HEK293 (cell line): ENCODE data around the gene ATG10.

Experiments
- CTCF ChIP-seq: fragments of 450-650 bp; formaldehyde crosslinking; IDR thresholded peaks from 2 replicates; pipeline ENCODE4 v1.5.1; 2016; ENCODE audit warnings: missing biosample characterization, missing genetic modification characterization
- REST ChIP-seq: fragments of 450-650 bp; formaldehyde crosslinking; IDR thresholded peaks from 2 replicates; pipeline ENCODE4 v1.5.1; 2016; ENCODE audit warnings: missing biosample characterization, missing genetic modification characterization
- SALL2 ChIP-seq: fragments of 450-650 bp; formaldehyde crosslinking; IDR thresholded peaks from 2 replicates; pipeline ENCODE4 v1.5.0; 2017; ENCODE audit warnings: missing biosample characterization, mild to moderate bottlenecking, missing genetic modification characterization, borderline replicate concordance
- TCF7L2 ChIP-seq: IDR thresholded peaks from 2 replicates; pipeline ENCODE4 v1.6.1; 2011; ENCODE audit warnings: low read depth, mild to moderate bottlenecking, inconsistent platforms, low read length, moderate library complexity, borderline replicate concordance
- ZBTB8A ChIP-seq: fragments of 450-650 bp; formaldehyde crosslinking; IDR thresholded peaks from 2 replicates; pipeline ENCODE4 v1.5.1; 2016; ENCODE audit warnings: missing biosample characterization, missing genetic modification characterization
- ZFP3 ChIP-seq: fragments of 450-650 bp; formaldehyde crosslinking; IDR thresholded peaks from 2 replicates; pipeline ENCODE4 v1.5.1; 2016; ENCODE audit warnings: low read depth, missing biosample characterization, missing genetic modification characterization
- ZNF121 ChIP-seq: fragments of 450-650 bp; formaldehyde crosslinking; IDR thresholded peaks from 2 replicates; pipeline ENCODE4 v1.5.1; 2016; ENCODE audit warnings: missing biosample characterization, missing genetic modification characterization
- ZNF530 ChIP-seq: fragments of 450-650 bp; formaldehyde crosslinking; IDR thresholded peaks from 2 replicates; pipeline ENCODE4 v1.5.1; 2016; ENCODE audit warnings: low read depth, missing biosample characterization, missing genetic modification characterization
- ZNF639 ChIP-seq: fragments of 450-650 bp; formaldehyde crosslinking; IDR thresholded peaks from 2 replicates; pipeline ENCODE4 v1.5.1; 2016; ENCODE audit warnings: missing biosample characterization, missing genetic modification characterization
- ZNF830 ChIP-seq: fragments of 450-650 bp; IDR thresholded peaks from 2 replicates; pipeline ENCODE4 v1.5.0; 2018; ENCODE audit warnings: missing biosample characterization, missing genetic modification characterization, low read depth, mild to moderate bottlenecking, moderate library complexity
- ZXDB ChIP-seq: fragments of 450-650 bp; formaldehyde crosslinking; IDR thresholded peaks from 2 replicates; pipeline ENCODE4 v1.5.1; 2016; ENCODE audit warnings: missing biosample characterization, missing genetic modification characterization
- TF ChIP-seq, protein P1 (sequence below): sonication (generic); formaldehyde crosslinking; IDR thresholded peaks from 2 replicates; pipeline ENCODE4 v1.8.1; 2022; ENCODE audit warnings: mild to moderate bottlenecking, moderate library complexity, missing genetic modification reagents
- TF ChIP-seq, protein P2 (sequence below): fragments of 450-650 bp; formaldehyde crosslinking; IDR thresholded peaks from 2 replicates; pipeline ENCODE4; 2016; ENCODE audit warnings: missing biosample characterization, missing genetic modification characterization

GRCh38 chr5:82197550-82197949, 225.7 kb downstream of the ATG10 start:
- TF ChIP-seq CTCF (tag by site-specific recombination) = no peak
- TF ChIP-seq ZNF121 (tag by site-specific recombination) = no peak
- no peak for TF ChIP-seq REST
- no peak for TF ChIP-seq ZNF830 (tag by site-specific recombination)
- TF ChIP-seq SALL2 (tag by site-specific recombination) = no peak
- no peak for TF ChIP-seq ZBTB8A
- no peak for TF ChIP-seq ZFP3 (tag by site-specific recombination)
- no peak for TF ChIP-seq ZXDB
- TF ChIP-seq, protein P1, sequence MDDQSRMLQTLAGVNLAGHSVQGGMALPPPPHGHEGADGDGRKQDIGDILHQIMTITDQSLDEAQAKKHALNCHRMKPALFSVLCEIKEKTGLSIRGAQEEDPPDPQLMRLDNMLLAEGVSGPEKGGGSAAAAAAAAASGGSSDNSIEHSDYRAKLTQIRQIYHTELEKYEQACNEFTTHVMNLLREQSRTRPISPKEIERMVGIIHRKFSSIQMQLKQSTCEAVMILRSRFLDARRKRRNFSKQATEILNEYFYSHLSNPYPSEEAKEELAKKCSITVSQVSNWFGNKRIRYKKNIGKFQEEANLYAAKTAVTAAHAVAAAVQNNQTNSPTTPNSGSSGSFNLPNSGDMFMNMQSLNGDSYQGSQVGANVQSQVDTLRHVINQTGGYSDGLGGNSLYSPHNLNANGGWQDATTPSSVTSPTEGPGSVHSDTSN = no peak
- no peak for TF ChIP-seq ZNF530 (tag by site-specific recombination)
- no peak for TF ChIP-seq TCF7L2
- TF ChIP-seq ZNF639 (tag by site-specific recombination) = no peak
- TF ChIP-seq, protein P2, sequence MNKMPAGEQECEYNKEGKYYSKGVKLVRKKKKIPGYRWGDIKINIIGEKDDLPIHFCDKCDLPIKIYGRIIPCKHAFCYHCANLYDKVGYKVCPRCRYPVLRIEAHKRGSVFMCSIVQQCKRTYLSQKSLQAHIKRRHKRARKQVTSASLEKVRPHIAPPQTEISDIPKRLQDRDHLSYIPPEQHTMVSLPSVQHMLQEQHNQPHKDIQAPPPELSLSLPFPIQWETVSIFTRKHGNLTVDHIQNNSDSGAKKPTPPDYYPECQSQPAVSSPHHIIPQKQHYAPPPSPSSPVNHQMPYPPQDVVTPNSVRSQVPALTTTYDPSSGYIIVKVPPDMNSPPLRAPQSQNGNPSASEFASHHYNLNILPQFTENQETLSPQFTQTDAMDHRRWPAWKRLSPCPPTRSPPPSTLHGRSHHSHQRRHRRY (tag by site-specific recombination) = no peak
